Adrenal gland (tissue), 5 donors: ENCODE measurements around the gene TJP3.

ENCODE experiments used
- POLR2A ChIP-seq, 2 donors: fragments of 450-650 bp; IDR thresholded peaks; one replicate each; pipeline ENCODE4 v1.6.1; 2017; ENCODE audit warnings: antibody characterized with exemption in 2 of 2, mild to moderate bottlenecking in 2 of 2, moderate library complexity in 1 of 2
- TF ChIP-seq, protein P1 (sequence below), 6 experiments: fragments of 450-650 bp in 4 of 6; fragments of 200-600 bp in 2 of 6; sonication (generic) in 1 of 6; IDR thresholded peaks; 1 replicate in 5 of 6; 2 replicates in 1 of 6; pipeline versions ENCODE4 v1.5.1 to v1.8.0; 2016 to 2021; ENCODE audit warnings: antibody characterized with exemption in 6 of 6, mild to moderate bottlenecking in 2 of 6, moderate library complexity in 1 of 6
- donor health status: DM: no; HTN: no; CAD: no.

DNA sequence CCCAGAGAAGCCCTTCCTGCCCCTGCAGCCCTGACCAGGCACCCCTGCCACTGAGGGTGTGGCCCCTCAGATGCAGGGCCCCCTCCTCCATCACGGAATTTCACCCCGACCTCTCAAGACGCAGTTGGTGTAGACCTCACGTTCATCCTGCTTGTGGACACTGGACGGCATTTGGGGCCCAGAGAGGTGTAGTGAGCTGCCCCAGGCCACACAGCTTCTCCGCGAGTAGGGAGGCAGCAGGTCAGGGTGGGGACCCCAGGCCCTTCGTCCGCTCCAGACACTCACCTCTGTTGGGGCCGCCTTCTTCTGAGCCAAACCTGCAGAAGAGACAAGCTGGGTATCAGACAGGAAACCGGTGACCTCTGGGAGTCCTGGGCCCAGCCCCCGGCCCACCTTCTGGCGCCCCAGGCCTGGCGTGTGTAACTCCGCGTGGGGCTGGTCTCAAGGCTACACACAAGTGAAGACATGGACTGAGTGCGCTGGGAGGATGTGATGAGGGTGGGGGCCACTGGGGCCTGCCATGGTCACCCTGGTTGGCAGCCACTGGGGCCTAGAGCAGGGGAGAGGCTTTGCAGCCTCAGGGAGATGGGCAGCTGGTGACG is 41.0 kb upstream of the TJP3 start:
- TF ChIP-seq, protein P1, sequence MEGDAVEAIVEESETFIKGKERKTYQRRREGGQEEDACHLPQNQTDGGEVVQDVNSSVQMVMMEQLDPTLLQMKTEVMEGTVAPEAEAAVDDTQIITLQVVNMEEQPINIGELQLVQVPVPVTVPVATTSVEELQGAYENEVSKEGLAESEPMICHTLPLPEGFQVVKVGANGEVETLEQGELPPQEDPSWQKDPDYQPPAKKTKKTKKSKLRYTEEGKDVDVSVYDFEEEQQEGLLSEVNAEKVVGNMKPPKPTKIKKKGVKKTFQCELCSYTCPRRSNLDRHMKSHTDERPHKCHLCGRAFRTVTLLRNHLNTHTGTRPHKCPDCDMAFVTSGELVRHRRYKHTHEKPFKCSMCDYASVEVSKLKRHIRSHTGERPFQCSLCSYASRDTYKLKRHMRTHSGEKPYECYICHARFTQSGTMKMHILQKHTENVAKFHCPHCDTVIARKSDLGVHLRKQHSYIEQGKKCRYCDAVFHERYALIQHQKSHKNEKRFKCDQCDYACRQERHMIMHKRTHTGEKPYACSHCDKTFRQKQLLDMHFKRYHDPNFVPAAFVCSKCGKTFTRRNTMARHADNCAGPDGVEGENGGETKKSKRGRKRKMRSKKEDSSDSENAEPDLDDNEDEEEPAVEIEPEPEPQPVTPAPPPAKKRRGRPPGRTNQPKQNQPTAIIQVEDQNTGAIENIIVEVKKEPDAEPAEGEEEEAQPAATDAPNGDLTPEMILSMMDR (IDR thresholded peaks at IDR 0.05), result no peak
- no peak for TF ChIP-seq POLR2A (IDR thresholded peaks at IDR 0.05)
